HepG2 (cell line): ENCODE results near the gene RGS7. TPM values are rescaled to one million over a fixed set of nuclear protein-coding genes. Genes with fewer than 3 reads are reported as not detected.

ENCODE experiments used
- ATAC-seq: fragments of 200-7000 bp; cut with Tn5 transposase; 3 replicates; pipeline ENCODE4 v1.9.1; 2020; ENCODE audit warnings: mild to moderate bottlenecking, moderate library complexity
- BruUV-seq: library from RNA; stranded (reverse); fragments of 400-500 nt; replicated peaks from 2 replicates; lab custom pipeline; 2021; lab: Mats Ljungman, UMichigan
- CTCF ChIA-PET: fragments of 300-600 bp; formaldehyde crosslinking; extraction: SDS; loops from one replicate; lab custom pipeline; 2021; ENCODE audit warnings: low total read pairs, inconsistent platforms, low intra/inter-chr PET ratio; lab: Yijun Ruan, JAX
- POLR2A ChIA-PET: fragments of 350-600 bp; sonication (Branson Sonifier 250); formaldehyde crosslinking; loops from one replicate; lab custom pipeline; 2020; ENCODE audit warnings: antibody characterized with exemption, inconsistent platforms; lab: Yijun Ruan, JAX
- DNase-seq: peaks from one replicate; pipeline ENCODE4 v3.0.0-alpha.2; 2015; ENCODE audit warnings: low spot score
- FAIRE-seq: peaks from 3 replicates; lab custom pipeline; 2011; peaks lifted over from hg19 to GRCh38; lab: Jason Lieb, UNC
- H2AFZ ChIP-seq: one replicate; pipeline ENCODE4 v1.6.1; 2011; ENCODE audit warnings: low read length, inconsistent platforms
- H3K27ac ChIP-seq: fragments of 300-600 bp; 3 replicates; pipeline ENCODE4 v1.8.0; 2011; ENCODE audit warnings: mixed run types, mild to moderate bottlenecking, mixed read lengths, low read length, inconsistent platforms; ENCODE audit not compliant: insufficient read depth; ENCODE audit errors: extremely low read length
- H3K27me3 ChIP-seq, 2 experiments: fragments of 200-600 bp in 1 of 2; 2 replicates in 1 of 2; 3 replicates in 1 of 2; pipeline versions ENCODE4 v1.6.0 to v1.8.0; 2011; ENCODE audit warnings: low read length in 2 of 2, mild to moderate bottlenecking in 2 of 2, moderate library complexity in 2 of 2, inconsistent platforms in 1 of 2; ENCODE audit not compliant: insufficient read depth in 2 of 2, control insufficient read depth in 1 of 2
- H3K36me3 ChIP-seq, 2 experiments: fragments of 200-600 bp in 1 of 2; replicated peaks in 1 of 2; 2 replicates in 1 of 2; 3 replicates in 1 of 2; pipeline versions ENCODE4 v1.5.1 to v1.8.0; 2011; ENCODE audit warnings: low read length in 2 of 2, inconsistent platforms in 1 of 2; ENCODE audit not compliant: insufficient read depth in 2 of 2, control insufficient read depth in 1 of 2
- H3K4me1 ChIP-seq: 2 replicates; pipeline ENCODE4 v1.5.1; 2012; ENCODE audit warnings: low read length, inconsistent platforms; ENCODE audit not compliant: insufficient read depth
- H3K4me2 ChIP-seq: 2 replicates; pipeline ENCODE4 v1.6.0; 2011; ENCODE audit warnings: low read depth, low read length, inconsistent platforms
- H3K4me3 ChIP-seq, 3 experiments: fragments of 200-600 bp in 1 of 3; sonication (generic), shearing (Covaris generic) in 1 of 3; replicated peaks in 1 of 3; 2 replicates each; pipeline ENCODE4 v1.5.1; 2011 to 2016; ENCODE audit warnings: low read length in 3 of 3, inconsistent platforms in 2 of 3, low read depth in 2 of 3, mild to moderate bottlenecking in 2 of 3, control low read depth in 1 of 3, mixed read lengths in 1 of 3; ENCODE audit not compliant: insufficient read depth in 1 of 3
- H3K79me2 ChIP-seq: one replicate; pipeline ENCODE4 v1.6.1; 2011; ENCODE audit warnings: low read length, inconsistent platforms; ENCODE audit not compliant: insufficient read depth
- H3K9ac ChIP-seq: 2 replicates; pipeline ENCODE4 v1.6.0; 2011; ENCODE audit warnings: mild to moderate bottlenecking, low read depth, low read length, inconsistent platforms; ENCODE audit not compliant: insufficient read depth
- H3K9me3 ChIP-seq: 2 replicates; pipeline ENCODE4 v1.5.1; 2012; ENCODE audit warnings: mild to moderate bottlenecking, low read length
- H4K20me1 ChIP-seq: 2 replicates; pipeline ENCODE4 v1.6.0; 2011; ENCODE audit warnings: inconsistent platforms, mild to moderate bottlenecking, low read length, moderate library complexity; ENCODE audit not compliant: insufficient read depth
- AHR ChIP-seq: IDR thresholded peaks from 2 replicates; pipeline ENCODE4 v1.6.1; 2018; ENCODE audit warnings: missing genetic modification reagents, missing compliant biosample characterization
- CCDC6 ChIP-seq: sonication (generic); formaldehyde crosslinking; IDR thresholded peaks from 2 replicates; pipeline ENCODE4 v1.8.1; 2022; ENCODE audit warnings: mild to moderate bottlenecking, missing genetic modification reagents, moderate library complexity
- MAZ ChIP-seq, 2 experiments: sonication (generic) in 1 of 2; formaldehyde crosslinking in 1 of 2; IDR thresholded peaks; 2 replicates each; pipeline versions ENCODE4 v1.5.0 to v1.6.1; 2012 to 2020; ENCODE audit warnings: low read depth in 2 of 2, mild to moderate bottlenecking in 2 of 2, borderline replicate concordance in 1 of 2, improper control_type of control experiment in 1 of 2, low read length in 1 of 2, missing genetic modification reagents in 1 of 2, moderate library complexity in 1 of 2
- MBNL3 ChIP-seq: fragments of 250-450 bp; sonication (Bioruptor Pico); conservative IDR thresholded peaks from 2 replicates; pipeline ENCODE4 v1.8.0; 2022; ENCODE audit warnings: mild to moderate bottlenecking, inconsistent platforms
- MIER3 ChIP-seq: IDR thresholded peaks from 2 replicates; pipeline ENCODE4 v1.6.1; 2016; ENCODE audit warnings: missing compliant biosample characterization, borderline replicate concordance
- MTA1 ChIP-seq: sonication (generic); formaldehyde crosslinking; IDR thresholded peaks from 2 replicates; pipeline ENCODE4 v1.4.0; 2020; ENCODE audit warnings: missing genetic modification reagents, mild to moderate bottlenecking, borderline replicate concordance
- RFX3 ChIP-seq: IDR thresholded peaks from 2 replicates; pipeline ENCODE4 v1.6.1; 2016; ENCODE audit warnings: missing biosample characterization, missing genetic modification reagents
- SOX13 ChIP-seq, 3 experiments: fragments of 450-650 bp in 1 of 3; sonication (generic) in 1 of 3; formaldehyde crosslinking in 1 of 3; IDR thresholded peaks in 2 of 3; conservative IDR thresholded peaks in 1 of 3; 2 replicates each; pipeline versions ENCODE4 v1.5.0 to v1.6.1; 2016 to 2020; ENCODE audit warnings: antibody characterized with exemption in 1 of 3, mild to moderate bottlenecking in 1 of 3, missing compliant biosample characterization in 1 of 3, missing genetic modification reagents in 1 of 3, moderate library complexity in 1 of 3
- U2AF1 ChIP-seq: fragments of 200-400 bp; formaldehyde crosslinking; optimal IDR thresholded peaks from 2 replicates; pipeline ENCODE3; 2017; ENCODE audit warnings: mild to moderate bottlenecking, low read depth, low read length
- ZFP41 ChIP-seq: sonication (generic); formaldehyde crosslinking; IDR thresholded peaks from 2 replicates; pipeline ENCODE4 v1.4.0; 2020; ENCODE audit warnings: mild to moderate bottlenecking, missing genetic modification reagents, borderline replicate concordance
- ZFP62 ChIP-seq: sonication (generic); formaldehyde crosslinking; IDR thresholded peaks from 2 replicates; pipeline ENCODE4 v1.4.0; 2020; ENCODE audit warnings: missing genetic modification reagents
- ZFP90 ChIP-seq: sonication (generic); formaldehyde crosslinking; IDR thresholded peaks from 2 replicates; pipeline ENCODE4 v1.8.0; 2022; ENCODE audit warnings: missing genetic modification reagents, mild to moderate bottlenecking, inconsistent platforms, borderline replicate concordance
- ZNF205 ChIP-seq: IDR thresholded peaks from 2 replicates; pipeline ENCODE4 v1.6.1; 2018; ENCODE audit warnings: missing biosample characterization, missing genetic modification reagents
- ZNF207 ChIP-seq: fragments of 450-650 bp; IDR thresholded peaks from 2 replicates; pipeline ENCODE4 v1.6.1; 2016; ENCODE audit warnings: antibody characterized with exemption, borderline replicate concordance
- ZNF24 ChIP-seq: fragments of 450-650 bp; IDR thresholded peaks from 2 replicates; pipeline ENCODE4 v1.6.1; 2017; ENCODE audit warnings: antibody characterized with exemption, mild to moderate bottlenecking
- ZNF451 ChIP-seq: sonication (generic); formaldehyde crosslinking; IDR thresholded peaks from 2 replicates; pipeline ENCODE4 v1.5.0; 2020; ENCODE audit warnings: mild to moderate bottlenecking, missing genetic modification reagents
- ZNF674 ChIP-seq: sonication (generic); formaldehyde crosslinking; IDR thresholded peaks from 2 replicates; pipeline ENCODE4 v1.5.0; 2020; ENCODE audit warnings: low read depth, mild to moderate bottlenecking, missing genetic modification reagents
- ZNF737 ChIP-seq: sonication (generic); formaldehyde crosslinking; IDR thresholded peaks from 2 replicates; pipeline ENCODE4 v1.5.0; 2020; ENCODE audit warnings: missing genetic modification reagents, mild to moderate bottlenecking, borderline replicate concordance
- WGBS: methylation state at CpG from one replicate; pipeline ENCODE4 v1.1.6; 2017; ENCODE audit warnings: low lambda C conversion rate; 5-methylcytosine and 5-hydroxymethylcytosine counted together
- in situ Hi-C: cut with HindIII; loops from 2 replicates; pipeline ENCODE4 v1.10.0; 2017; ENCODE audit warnings: low pct_unique_long_range_greater_than_20kb; ENCODE audit not compliant: extremely low pct_ligation_motif_present
- intact Hi-C: fragments of 100-400 bp; cut with micrococcal nuclease; formaldehyde crosslinking; loops from one replicate; pipeline ENCODE4 v1.10.0; 2022; ENCODE audit not compliant: unreplicated experiment
- polyA plus RNA-seq, 8 experiments: library from polyadenylated mRNA; depleted of rRNA in 3 of 8; stranded (reverse) in 7 of 8; unstranded in 1 of 8; fragments of >200 nt; fragmentation: Illumina TruSeq in 4 of 8; extraction: Trizol in 4 of 8; gene quantifications; 2 replicates each; pipeline versions ENCODE4 v1.2.1 to v1.2.3, GENCODE V29; 2011 to 2016; ENCODE audit warnings: low read depth in 4 of 8, missing spikeins in 1 of 8, mixed read lengths in 1 of 8; ENCODE audit not compliant: insufficient read depth in 1 of 8
- total RNA-seq, 5 experiments: library from RNA; depleted of rRNA; stranded (reverse); fragments of >200 nt; fragmentation: Illumina TruSeq; extraction: Trizol; gene quantifications; 2 replicates each; pipeline ENCODE4 v1.2.3, GENCODE V29; 2016; ENCODE audit warnings: low read depth in 1 of 5
- TF ChIP-seq, protein P1 (sequence below): IDR thresholded peaks from 2 replicates; pipeline ENCODE4 v1.6.1; 2018; ENCODE audit warnings: missing genetic modification reagents, mild to moderate bottlenecking, missing compliant biosample characterization
- TF ChIP-seq, protein P2 (sequence below): sonication (generic); formaldehyde crosslinking; IDR thresholded peaks from 2 replicates; pipeline ENCODE4 v1.4.0; 2020; ENCODE audit warnings: mild to moderate bottlenecking, missing genetic modification reagents

RGS7 gene
- total and polyA plus RNA-seq, 2 of the 13 experiments (the other 11 are each of a cell fraction or from before 2014, with no cell fraction given) = not detected

DNA sequence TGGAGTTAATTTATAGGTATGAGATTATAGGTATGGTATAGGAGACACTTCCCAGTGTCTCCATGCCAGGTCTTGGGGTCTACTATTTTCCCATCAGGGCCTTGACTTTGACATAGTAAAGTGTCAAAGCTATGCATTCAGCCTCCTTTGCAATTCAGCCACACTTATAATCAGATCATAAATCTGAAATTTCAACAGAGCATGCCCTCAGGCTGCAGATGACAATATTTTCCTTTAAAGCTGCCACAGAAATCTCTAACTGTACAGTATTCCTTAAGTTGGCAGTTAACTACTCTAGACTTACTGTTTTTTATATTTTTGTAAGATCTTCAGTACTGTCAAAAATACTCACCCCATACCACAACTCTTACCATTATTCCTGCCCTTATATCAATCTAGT is 30.2 kb upstream of the RGS7 start:
- TF ChIP-seq SOX13 (IDR thresholded peaks at IDR 0.05) (no peak), SOX13 (CRISPR knock-in tag; conservative IDR thresholded peaks at IDR 0.05 in 1 of 2, IDR thresholded peaks at IDR 0.05 in 1 of 2) (no peak), ZFP62 (no peak), ZFP41 (no peak), MTA1 (CRISPR knock-in tag) (no peak)
- TF ChIP-seq, protein P1, sequence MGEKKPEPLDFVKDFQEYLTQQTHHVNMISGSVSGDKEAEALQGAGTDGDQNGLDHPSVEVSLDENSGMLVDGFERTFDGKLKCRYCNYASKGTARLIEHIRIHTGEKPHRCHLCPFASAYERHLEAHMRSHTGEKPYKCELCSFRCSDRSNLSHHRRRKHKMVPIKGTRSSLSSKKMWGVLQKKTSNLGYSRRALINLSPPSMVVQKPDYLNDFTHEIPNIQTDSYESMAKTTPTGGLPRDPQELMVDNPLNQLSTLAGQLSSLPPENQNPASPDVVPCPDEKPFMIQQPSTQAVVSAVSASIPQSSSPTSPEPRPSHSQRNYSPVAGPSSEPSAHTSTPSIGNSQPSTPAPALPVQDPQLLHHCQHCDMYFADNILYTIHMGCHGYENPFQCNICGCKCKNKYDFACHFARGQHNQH (CRISPR knock-in tag) = no peak
- H3K4me3 ChIP-seq = no peak overlapping the region
- H4K20me1 ChIP-seq = no peaks in the 10 kb centered on the region
- H3K27me3 ChIP-seq = no peaks in the 10 kb centered on the region
- no peak for ATAC-seq
- no peak overlapping the region for H3K4me2 ChIP-seq
- intact Hi-C loops = no loop called here
- DNase-seq = no peak
- no peaks in the 10 kb centered on the region for H3K79me2 ChIP-seq
- no peaks in the 10 kb centered on the region for H3K4me1 ChIP-seq
- no peaks in the 10 kb centered on the region for H3K9me3 ChIP-seq
- BruUV-seq = no TSS peak
- CTCF ChIA-PET = no interaction called here
- H3K36me3 ChIP-seq = no peaks in the 10 kb centered on the region
- no peak overlapping the region for H2AFZ ChIP-seq
- no peak overlapping the region for H3K27ac ChIP-seq
- no peak for FAIRE-seq
- POLR2A ChIA-PET = no interaction called here
- in situ Hi-C loops = no loop called here
- H3K9ac ChIP-seq = no peak overlapping the region

DNA sequence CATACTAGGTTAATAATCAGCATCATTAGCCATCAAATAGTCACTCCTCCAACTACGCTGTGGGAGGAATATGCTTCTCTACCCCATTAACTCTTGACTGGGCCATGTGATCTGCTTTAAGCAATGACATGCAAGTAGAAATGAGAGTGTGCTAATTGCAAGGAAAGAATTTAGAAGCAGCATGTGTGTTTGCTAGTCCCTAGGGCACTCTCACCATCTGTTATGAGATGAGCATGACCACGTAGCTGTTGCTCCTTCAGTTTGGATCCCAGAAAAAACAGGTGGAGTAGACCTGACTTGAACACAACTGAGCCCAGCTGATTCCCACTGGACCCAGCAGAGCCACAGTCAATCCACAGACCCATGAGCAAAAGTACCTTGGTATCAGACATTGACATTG is 19.7 kb upstream of the RGS7 start:
- no peaks in the 10 kb centered on the region for H3K79me2 ChIP-seq
- H4K20me1 ChIP-seq = no peaks in the 10 kb centered on the region
- H3K4me2 ChIP-seq = no peak overlapping the region
- DNase-seq = no peak
- BruUV-seq = no TSS peak
- ChIA-PET CTCF (no interaction called here), POLR2A (no interaction called here)
- H3K36me3 ChIP-seq = no peaks in the 10 kb centered on the region
- 0% methylated on average over 2 of the region's 2 CpGs for WGBS
- no peaks in the 10 kb centered on the region for H3K9me3 ChIP-seq
- FAIRE-seq = no peak
- no peak overlapping the region for H3K9ac ChIP-seq
- in situ Hi-C loops = no loop called here
- no peaks in the 10 kb centered on the region for H3K4me1 ChIP-seq
- H3K27me3 ChIP-seq = no peaks in the 10 kb centered on the region
- no peak overlapping the region for H2AFZ ChIP-seq
- ATAC-seq = no peak
- intact Hi-C loops = no loop called here
- H3K27ac ChIP-seq = no peak overlapping the region
- no peak overlapping the region for H3K4me3 ChIP-seq
- TF ChIP-seq CCDC6 = no peak
- no peak for TF ChIP-seq ZFP90 (CRISPR knock-in tag)
- no peak for TF ChIP-seq ZNF451 (CRISPR knock-in tag)
- TF ChIP-seq U2AF1 = no peak
- TF ChIP-seq, protein P2, sequence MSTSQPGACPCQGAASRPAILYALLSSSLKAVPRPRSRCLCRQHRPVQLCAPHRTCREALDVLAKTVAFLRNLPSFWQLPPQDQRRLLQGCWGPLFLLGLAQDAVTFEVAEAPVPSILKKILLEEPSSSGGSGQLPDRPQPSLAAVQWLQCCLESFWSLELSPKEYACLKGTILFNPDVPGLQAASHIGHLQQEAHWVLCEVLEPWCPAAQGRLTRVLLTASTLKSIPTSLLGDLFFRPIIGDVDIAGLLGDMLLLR (CRISPR knock-in tag) = no peak
- TF ChIP-seq MIER3 (CRISPR knock-in tag) = no peak
- TF ChIP-seq ZNF205 (CRISPR knock-in tag) = no peak
- TF ChIP-seq MAZ (IDR thresholded peaks at IDR 0.05; ENCODE audit: borderline replicate concordance, low read depth, low read length) = no peak
- no peak for TF ChIP-seq MAZ (CRISPR knock-in tag; IDR thresholded peaks at IDR 0.05; ENCODE audit: low read depth)
- TF ChIP-seq AHR (CRISPR knock-in tag) = no peak
- no peak for TF ChIP-seq ZNF207
- TF ChIP-seq ZNF24 = no peak
- no peak for TF ChIP-seq MBNL3 (CRISPR knock-in tag)
- no peak for TF ChIP-seq ZNF674 (CRISPR knock-in tag)
- no peak for TF ChIP-seq RFX3
- TF ChIP-seq ZNF737 (CRISPR knock-in tag) = no peak
